GM18861 (cell line): ENCODE measurements around the gene EPB41.
A peak's percentile ranks its signal among the peaks of the same experiment; 100 is the strongest.
"Not testable (repeated sequence)": the region's sequence is repeated elsewhere in the genome, so short reads cannot be mapped to it uniquely, and the experiment has no call there.

ENCODE experiments used
- ATAC-seq: cut with Tn5 transposase; IDR thresholded peaks from one replicate; pipeline ENCODE4 v1.9.1; 2021; ENCODE audit not compliant: unreplicated experiment

EPB41 gene

DNA sequence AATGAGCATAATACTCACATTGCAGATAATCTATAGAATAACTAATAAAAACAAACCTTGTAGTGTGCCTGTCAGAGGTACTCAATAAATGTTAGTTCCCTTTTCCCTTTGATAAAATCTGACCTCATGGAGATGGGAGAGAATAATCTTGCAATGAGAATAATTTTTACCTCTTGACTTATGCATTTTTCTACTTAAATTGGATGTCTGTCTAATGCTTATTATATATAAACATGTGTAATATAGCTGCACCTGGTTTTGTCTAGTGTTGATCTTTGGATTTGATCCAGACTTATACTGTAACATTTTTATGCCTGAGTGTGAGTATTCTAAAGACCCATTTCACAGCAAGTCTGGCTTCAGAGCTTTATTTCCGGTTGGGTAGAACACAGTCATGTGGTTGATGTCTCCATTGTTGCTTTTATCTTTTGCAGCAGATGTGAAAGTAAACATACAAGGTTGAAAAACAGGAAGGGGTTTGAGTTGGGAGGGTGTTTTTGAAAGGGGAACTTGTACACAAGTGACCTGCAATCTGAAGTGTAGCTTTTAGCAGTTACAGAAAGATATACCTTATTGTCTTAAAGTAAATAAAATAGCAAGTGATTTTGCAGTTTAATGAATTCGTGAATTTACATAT is 12.4 kb downstream of the EPB41 start:
- ATAC-seq, result peak; percentile 88

- ATAC-seq, result no peak
Observed at GRCh38 chr1:28927266-28927647, 12.9 kb downstream of the EPB41 start.

- no peak for ATAC-seq
Observed at GRCh38 chr1:28927648-28928313, 13.4 kb downstream of the EPB41 start.

- ATAC-seq, result no peak
Observed at GRCh38 chr1:28928314-28928941, 14.1 kb downstream of the EPB41 start.

GRCh38 chr1:28933277-28933676 is 18.9 kb downstream of the EPB41 start:
- ATAC-seq, result no peak

- ATAC-seq, result no peak
Observed at GRCh38 chr1:28933918-28934317, 19.5 kb downstream of the EPB41 start.

GRCh38 chr1:28934676-28935075 is 20.3 kb downstream of the EPB41 start:
- ATAC-seq, result no peak

DNA sequence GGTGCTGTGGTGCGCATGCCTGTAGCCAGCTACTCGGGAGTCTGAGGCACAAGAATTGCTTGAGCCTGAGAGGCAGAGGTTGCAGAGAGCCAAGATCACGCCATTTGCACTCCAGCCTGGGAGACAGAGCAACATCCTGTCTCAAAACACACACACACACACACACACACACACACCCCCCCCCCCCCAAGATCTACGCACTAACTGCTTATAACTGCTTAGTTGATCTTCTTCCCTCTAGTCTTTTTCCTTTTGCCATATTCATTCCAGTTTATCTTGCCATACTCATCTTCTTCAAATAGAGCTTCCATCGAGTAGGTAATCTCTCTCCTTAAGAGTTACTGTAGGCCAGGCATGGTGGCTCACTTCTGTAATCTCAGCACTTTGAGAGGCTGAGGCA is 20.9 kb downstream of the EPB41 start:
- no peak for ATAC-seq

DNA sequence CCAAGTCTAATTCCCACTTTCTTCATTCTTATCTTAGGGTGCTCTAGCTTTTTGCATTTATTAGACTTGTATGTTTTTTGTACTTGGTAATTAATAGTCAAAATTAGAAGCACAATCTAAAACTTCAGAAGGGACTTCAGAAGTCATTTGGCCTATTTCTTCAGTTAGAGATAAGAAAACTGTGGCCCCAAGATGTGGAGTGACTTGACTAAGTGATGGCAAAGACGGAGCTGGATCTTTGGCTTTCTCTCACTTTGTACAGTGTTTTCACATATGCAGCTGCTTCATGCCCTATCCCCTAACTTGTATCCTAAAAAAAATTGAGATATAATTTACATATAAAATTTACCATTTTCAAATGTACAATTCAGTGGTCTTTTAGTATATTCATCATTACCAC is 21.7 kb downstream of the EPB41 start:
- ATAC-seq, result no peak

DNA sequence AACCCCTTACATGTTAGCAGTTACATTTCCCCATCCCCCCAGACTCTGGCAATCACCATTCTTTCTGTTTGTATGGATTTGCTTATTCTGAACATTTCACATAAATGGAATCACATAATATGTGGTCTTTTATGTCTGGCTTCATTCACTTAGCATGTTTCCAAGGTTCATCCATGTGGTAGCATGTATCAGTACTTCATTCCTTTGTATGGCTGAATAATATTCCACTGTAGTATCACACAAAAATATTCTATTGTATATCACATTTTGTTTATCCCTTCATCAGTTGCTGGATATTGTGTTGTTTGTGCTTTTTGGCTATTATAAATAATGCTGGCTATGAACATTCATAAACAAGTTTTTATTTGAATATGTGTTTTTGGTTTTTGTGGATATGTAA is 22.2 kb downstream of the EPB41 start:
- no peak for ATAC-seq

GRCh38 chr1:28943581-28943980 is 29.2 kb downstream of the EPB41 start:
- ATAC-seq, result not testable (repeated sequence)

- ATAC-seq, result no peak
Observed at GRCh38 chr1:28950006-28950405, 35.6 kb downstream of the EPB41 start.

GRCh38 chr1:28950449-28950848 is 36.1 kb downstream of the EPB41 start:
- no peak for ATAC-seq

DNA sequence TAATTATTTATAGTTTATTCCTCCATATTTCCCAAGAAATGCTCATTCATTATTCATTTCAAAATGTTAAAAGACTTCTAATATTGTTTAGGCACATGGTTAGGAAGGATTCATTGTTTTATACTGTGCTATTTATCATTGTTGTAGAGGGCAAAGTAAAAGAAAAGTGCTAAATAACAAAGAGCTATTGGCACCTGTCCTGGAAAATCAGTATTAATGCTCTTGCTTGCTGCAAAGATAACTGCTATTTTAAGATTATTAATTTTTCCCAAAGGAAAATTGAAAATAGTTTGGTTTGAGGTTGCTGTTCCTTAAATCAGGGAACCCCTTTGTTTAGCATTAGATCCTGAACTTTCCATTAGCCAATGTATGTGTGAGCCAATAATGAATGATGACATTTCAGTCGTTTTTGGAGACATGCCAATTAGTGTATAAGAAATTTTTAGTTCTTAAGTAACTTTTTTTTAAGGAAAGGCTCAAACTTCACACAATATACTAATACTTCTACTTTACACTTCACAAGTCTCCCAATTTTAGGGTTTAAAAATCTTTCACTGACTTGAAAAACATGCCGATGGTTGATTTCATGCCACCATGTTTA is 39.9 kb downstream of the EPB41 start:
- ATAC-seq, result no peak

DNA sequence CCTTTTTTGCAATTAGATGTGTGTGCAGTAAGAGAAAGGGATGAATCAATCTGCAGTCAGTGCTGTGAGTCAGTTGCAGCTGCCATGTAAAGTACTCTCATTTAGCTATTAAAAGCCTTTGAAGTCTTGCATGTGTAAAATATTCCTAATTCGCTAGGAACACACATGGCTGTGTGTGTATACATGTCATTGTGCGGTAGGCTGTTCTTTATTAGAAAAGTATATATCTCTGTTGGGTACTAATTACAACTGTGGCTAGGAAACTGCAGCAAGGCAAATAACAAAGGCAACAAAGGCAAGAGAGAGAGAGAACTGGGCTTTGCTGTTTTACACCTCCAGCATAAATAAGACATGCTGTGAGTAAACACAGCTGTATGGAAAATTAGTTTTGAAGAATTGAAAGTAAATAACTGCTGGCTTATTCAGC is 41.7 kb downstream of the EPB41 start:
- ATAC-seq, result no peak

DNA sequence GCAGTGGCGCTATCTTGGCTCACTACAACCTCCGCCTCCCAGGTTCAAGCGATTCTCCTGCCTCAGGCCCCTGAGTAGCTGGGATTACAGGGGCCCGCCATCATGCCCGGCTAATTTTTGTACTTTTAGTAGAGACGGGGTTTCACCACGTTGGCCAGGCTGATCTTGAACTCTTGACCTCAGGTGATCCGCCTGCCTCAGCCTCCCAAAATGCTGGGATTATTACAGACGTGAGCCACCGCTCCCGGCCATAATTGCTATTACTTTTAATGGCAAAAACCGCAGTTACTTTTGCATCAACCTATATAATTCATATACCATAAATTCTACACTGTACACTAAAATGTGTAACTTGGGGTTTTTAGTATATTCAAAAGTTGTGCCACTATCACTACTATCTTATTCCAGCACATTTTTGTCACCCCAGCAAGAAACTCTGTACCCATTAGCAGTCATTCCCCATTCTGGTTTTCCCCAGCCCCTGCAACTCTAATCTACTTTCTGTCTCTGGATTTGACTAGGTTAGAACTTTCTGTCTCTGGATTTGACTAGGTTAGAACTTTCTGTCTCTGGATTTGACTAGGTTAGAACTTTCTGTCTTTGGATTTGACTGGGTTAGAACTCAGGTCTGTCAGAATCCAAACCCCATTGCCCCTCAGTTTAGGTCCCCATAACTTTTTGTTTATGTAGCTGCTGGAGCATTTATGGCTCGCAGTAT is 47.9 kb downstream of the EPB41 start:
- peak; percentile 45 for ATAC-seq

DNA sequence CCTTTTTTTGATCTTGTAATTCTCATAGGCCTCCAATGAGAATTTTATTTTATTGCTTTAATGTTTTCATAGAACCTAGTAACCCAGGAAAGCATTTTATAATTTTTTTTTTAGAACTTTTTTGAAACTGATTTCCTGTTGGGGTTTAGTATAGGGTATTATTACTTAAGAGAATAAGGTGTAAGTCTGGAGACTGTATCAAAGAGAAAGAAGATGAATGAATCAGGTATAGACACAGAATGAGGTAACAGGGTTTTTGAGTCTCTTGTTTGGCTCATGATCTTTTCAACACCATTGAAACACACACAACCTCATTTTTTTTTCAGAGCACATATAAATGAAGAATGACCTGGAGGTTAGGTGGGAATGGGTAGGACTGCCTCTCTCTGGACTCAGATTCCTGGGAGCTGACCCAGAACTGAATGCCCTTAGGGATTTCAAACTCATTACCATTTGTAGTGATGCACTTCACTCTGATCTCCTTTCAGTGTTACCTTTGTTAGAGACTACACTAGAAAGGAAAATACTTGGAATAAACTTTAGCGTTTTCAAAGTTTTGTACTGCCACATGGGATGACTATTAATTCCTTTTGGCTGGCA is 51.0 kb downstream of the EPB41 start:
- no peak for ATAC-seq

DNA sequence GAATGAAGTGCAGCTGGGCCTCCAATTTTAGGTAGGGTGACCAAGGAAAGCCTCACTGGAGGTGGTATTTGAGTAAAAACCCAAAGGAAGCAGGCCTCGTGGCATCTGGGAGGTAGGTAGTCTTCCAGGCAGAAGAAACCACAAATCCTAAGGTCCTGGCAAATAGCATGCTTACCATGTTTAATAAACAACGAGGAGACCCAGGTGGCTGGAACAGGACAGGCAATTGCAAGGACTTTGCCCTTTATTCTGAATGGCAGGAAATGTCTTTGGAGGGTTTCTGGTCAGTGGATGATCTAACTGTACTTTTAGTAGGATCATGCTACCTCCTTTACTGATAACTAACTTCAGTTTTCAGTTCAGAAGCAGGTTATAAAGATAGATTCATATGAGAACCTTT is 52.2 kb downstream of the EPB41 start:
- no peak for ATAC-seq

DNA sequence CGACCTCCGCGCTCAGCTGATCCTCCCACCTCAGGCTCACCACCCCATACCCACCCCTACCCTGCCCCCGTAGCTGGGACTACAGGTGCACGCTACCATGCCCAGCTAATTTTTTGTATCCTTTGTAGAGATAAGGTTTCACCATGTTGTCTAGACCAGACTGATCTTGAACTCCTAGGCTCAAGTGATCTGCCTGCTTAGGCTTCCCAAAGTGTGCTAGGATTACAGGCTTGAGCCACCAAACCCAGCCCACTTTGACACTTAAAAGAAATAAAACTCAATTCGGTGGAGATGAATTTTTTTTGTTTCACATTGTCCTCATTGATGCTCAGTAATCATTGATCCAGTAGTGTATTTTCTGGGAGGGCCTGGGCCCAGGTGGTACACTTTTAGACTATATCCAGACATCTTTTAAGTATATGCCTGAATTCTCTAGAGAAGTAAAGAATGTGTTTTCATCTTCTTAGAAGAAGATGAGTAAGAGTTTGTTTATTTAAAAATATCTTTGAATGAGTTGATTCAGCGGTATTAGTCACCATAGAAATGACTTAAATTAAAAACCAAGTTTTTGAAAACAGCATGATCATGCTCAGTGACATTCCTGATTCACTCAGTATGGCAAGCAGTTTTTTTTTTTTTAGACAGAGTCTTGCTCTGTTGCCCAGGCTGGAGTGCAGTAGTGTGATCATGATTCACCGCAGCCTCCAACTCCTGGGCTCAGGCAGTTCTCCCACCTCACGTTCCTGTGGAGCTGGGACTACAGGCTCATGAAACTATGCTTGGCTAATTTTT is 57.8 kb downstream of the EPB41 start:
- ATAC-seq, result no peak
